ENCODE results near the gene SLC41A3.

Gene SLC41A3

GRCh38 chr3:126057936-126058335 lies 26.0 kb downstream of the SLC41A3 start:
- Mint-ChIP-seq H3K4me3 (no peak overlapping the region), H3K4me1 (peaks cover 19% of the 10 kb centered on the region), H3K9me3 (no peaks in the 10 kb centered on the region), H3K27me3 (no peaks in the 10 kb centered on the region), H3K27ac (no peak overlapping the region), H3K36me3 (peaks cover 2% of the 10 kb centered on the region)

DNA sequence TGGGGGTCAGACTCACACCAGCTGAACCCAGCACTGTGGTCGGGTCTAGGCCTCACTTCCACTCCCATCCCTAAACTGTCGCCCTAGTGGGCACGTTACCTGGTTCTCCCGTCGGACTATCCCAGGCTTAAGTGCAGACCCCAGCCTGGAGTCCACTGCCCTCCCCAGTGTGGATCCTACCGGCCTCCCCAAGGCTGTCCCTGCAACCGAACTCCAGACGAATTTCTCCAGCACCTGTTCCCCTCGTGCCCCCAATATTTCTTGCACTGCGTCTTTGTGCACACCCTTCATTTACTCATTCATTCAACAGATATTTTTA lies 26.5 kb downstream of the SLC41A3 start:
- Mint-ChIP-seq H3K36me3 (peaks cover 2% of the 10 kb centered on the region), H3K27ac (no peak overlapping the region), H3K4me3 (no peak overlapping the region), H3K9me3 (no peaks in the 10 kb centered on the region), H3K4me1 (peaks cover 23% of the 10 kb centered on the region), H3K27me3 (no peaks in the 10 kb centered on the region)

DNA sequence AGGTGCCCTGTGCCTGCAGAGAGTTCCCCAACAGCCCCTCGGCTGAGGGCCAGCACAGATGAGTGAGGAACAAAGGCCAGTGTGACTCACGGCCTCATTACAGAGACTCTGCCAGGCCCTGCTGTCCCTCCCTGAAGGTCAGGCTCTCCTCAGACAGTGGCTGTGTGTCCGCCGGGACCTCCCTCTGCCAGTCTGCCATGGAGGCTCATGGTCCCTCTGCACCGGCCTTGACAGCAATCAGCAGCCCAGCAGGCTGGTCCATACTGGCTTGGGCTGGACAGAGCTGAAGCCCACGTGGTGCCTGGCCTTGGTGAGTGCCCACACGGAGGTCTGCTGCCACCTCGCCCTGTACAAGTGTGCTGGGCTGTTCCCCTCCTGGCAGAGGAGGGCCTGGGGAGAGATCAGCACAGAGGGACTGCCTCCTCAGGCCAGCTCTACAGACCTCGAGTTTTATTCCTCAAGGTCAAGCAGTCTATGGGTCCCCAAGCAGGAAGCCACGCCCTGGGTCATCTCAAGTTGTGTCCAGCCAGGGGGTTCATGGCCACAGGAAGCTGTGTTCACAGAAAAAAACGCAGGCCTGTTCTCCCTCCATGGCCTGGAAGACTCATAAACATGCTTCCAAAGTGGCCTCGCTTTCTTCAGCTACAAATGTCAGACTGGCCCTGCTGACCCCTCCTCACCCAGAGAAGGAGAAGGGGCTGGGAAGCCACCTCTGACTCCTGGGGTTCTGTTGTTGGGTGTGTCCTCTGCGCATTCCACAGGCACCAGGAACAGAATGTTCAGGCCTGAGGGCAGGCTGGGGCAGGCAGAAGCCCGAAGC lies 27.0 kb downstream of the SLC41A3 start:
- Mint-ChIP-seq H3K27me3 (no peaks in the 10 kb centered on the region), H3K4me1 (peaks cover 24% of the 10 kb centered on the region), H3K9me3 (no peaks in the 10 kb centered on the region), H3K36me3 (peaks cover 2% of the 10 kb centered on the region), H3K27ac (no peak overlapping the region), H3K4me3 (no peak overlapping the region)

- H3K27me3 Mint-ChIP-seq = no peaks in the 10 kb centered on the region
- no peaks in the 10 kb centered on the region for H3K9me3 Mint-ChIP-seq
- peaks cover 24% of the 10 kb centered on the region for H3K4me1 Mint-ChIP-seq
- H3K27ac Mint-ChIP-seq = no peak overlapping the region
- peaks cover 2% of the 10 kb centered on the region for H3K36me3 Mint-ChIP-seq
- no peak overlapping the region for H3K4me3 Mint-ChIP-seq
Observed at GRCh38 chr3:126056088-126056487, 27.8 kb downstream of the SLC41A3 start.

DNA sequence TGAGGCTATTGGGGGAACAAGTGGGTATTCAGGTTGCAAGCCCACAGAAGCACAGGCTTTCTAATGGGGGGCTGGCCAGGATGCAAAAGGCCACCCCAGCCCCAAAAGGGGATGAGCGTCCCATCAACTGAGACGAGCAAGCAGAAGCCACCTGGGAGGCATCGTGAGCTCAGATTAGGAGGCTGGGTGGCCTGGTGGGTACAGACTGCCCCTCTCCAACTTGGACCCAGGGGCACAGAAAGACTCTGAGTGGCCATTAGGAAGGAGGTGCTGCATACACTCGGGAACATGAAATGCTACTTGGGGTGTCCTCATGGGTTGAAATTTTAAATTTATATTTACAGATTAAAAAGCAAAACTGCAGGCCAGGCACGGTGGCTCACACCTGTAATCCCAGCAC lies 29.1 kb downstream of the SLC41A3 start:
- Mint-ChIP-seq H3K4me1 (peaks cover 24% of the 10 kb centered on the region), H3K9me3 (no peaks in the 10 kb centered on the region), H3K27me3 (no peaks in the 10 kb centered on the region), H3K4me3 (no peak overlapping the region), H3K27ac (no peak overlapping the region), H3K36me3 (peaks cover 2% of the 10 kb centered on the region)

DNA sequence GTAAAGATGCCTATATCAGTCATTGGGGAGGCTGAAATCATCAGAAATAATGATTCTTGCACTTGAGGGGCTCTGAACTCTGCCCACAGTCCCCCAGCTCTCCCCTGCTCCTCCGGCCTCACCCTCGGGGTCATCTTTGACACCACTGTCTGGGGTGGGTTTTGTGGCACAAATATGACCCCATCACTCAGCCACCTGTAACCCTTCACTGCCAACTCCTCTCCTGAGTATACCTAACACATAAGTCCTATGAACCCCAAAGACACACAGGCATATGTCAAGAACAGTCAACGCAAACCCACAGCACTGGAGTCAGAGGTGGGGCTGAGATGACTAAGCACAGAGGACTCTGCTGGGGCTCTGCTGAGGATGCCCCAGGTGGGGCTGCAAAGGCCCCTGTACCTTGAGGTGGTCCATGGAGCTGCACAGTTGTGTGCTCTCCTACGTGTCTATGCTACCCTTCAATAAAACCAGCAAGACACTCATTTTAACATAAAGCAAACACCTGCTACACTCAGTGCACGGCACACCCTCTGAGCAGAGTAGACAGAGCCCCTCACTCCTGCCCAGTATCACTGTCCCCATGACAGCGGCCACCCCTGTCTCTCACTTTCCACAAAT lies 29.9 kb downstream of the SLC41A3 start:
- Mint-ChIP-seq H3K36me3 (peaks cover 2% of the 10 kb centered on the region), H3K9me3 (no peaks in the 10 kb centered on the region), H3K27ac (no peak overlapping the region), H3K27me3 (no peaks in the 10 kb centered on the region), H3K4me1 (peaks cover 24% of the 10 kb centered on the region), H3K4me3 (no peak overlapping the region)

- Mint-ChIP-seq H3K9me3 (no peaks in the 10 kb centered on the region), H3K4me3 (no peak overlapping the region), H3K27ac (no peak overlapping the region), H3K27me3 (no peaks in the 10 kb centered on the region), H3K4me1 (peaks cover 24% of the 10 kb centered on the region), H3K36me3 (peaks cover 3% of the 10 kb centered on the region)
Observed at GRCh38 chr3:126053513-126053912, 30.4 kb downstream of the SLC41A3 start.

DNA sequence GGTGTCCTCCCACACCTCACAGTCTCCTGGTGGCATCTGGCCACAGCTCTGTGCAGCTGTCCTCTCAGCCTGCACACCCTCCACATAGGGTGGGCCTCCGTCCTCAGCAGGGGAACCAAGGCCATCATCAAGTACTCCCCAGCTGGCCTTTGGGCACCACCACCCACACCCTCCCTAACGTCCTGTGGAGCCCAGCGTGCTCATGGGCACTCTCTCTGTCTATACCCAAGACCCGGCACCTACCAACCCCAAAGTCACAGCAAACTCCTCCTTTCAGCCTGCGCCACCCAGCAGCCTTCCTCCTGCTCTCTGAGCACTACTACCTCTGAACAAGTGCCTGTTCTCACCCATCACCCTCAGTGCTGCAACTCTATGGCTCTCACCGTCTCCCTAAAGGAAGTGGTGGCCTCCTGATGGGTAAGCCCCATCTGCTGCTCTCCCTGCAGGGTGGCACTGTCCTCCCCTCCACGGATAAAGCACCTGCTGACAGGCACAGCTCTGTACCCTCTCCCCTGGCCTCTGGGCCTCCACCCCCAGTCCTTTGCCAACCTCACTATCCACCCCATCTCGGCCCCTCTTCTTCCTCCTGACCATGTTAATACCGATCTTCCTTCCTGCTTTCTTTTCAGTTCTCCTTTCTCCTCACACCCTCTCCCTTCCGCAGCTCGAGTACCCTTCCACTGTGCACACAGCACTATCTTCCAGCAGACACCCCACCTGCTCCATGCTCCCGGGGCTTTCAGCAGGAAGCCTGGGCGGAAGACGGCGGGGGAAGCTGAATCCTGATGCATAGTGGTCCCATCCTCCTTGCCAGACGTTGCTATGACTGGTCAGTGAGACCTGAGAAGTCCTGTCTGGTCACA lies 31.5 kb downstream of the SLC41A3 start:
- no peaks in the 10 kb centered on the region for H3K27me3 Mint-ChIP-seq
- H3K36me3 Mint-ChIP-seq = peaks cover 1% of the 10 kb centered on the region
- peaks cover 21% of the 10 kb centered on the region for H3K4me1 Mint-ChIP-seq
- no peaks in the 10 kb centered on the region for H3K9me3 Mint-ChIP-seq
- H3K27ac Mint-ChIP-seq = no peak overlapping the region
- H3K4me3 Mint-ChIP-seq = no peak overlapping the region

DNA sequence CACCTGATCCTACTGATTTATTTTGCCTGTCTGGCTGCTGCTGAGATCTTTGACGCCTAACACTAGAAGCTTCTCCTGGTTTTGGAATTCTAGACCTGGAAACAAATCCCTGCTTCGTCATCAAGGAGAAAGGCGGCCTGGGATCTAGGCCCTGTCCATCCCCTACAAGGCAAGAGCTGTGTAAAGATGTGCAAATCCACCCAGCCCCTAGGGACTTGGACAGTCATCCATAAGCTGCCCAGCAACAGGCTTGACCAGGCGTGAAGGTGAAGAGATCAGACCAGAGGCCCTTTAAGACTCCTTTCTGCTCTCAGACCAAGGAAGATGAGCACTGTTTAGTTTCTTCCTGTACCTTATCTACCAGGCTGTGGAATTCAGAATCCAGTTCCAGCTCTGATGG lies 32.2 kb downstream of the SLC41A3 start:
- H3K27ac Mint-ChIP-seq = no peak overlapping the region
- H3K4me1 Mint-ChIP-seq = peaks cover 21% of the 10 kb centered on the region
- no peak overlapping the region for H3K4me3 Mint-ChIP-seq
- H3K36me3 Mint-ChIP-seq = peaks cover 1% of the 10 kb centered on the region
- no peaks in the 10 kb centered on the region for H3K27me3 Mint-ChIP-seq
- no peaks in the 10 kb centered on the region for H3K9me3 Mint-ChIP-seq

- Mint-ChIP-seq H3K27me3 (no peaks in the 10 kb centered on the region), H3K4me1 (peaks cover 24% of the 10 kb centered on the region), H3K4me3 (no peak overlapping the region), H3K27ac (no peak overlapping the region), H3K9me3 (no peaks in the 10 kb centered on the region), H3K36me3 (peaks cover 3% of the 10 kb centered on the region)
Observed at GRCh38 chr3:126051234-126051633, 32.7 kb downstream of the SLC41A3 start.

GRCh38 chr3:126050626-126051025 lies 33.3 kb downstream of the SLC41A3 start:
- H3K4me3 Mint-ChIP-seq = no peak overlapping the region
- no peaks in the 10 kb centered on the region for H3K9me3 Mint-ChIP-seq
- H3K27me3 Mint-ChIP-seq = no peaks in the 10 kb centered on the region
- peaks cover 24% of the 10 kb centered on the region for H3K4me1 Mint-ChIP-seq
- peaks cover 4% of the 10 kb centered on the region for H3K36me3 Mint-ChIP-seq
- H3K27ac Mint-ChIP-seq = no peak overlapping the region

GRCh38 chr3:126050050-126050392 lies 33.9 kb downstream of the SLC41A3 start:
- Mint-ChIP-seq H3K4me1 (peaks cover 25% of the 10 kb centered on the region), H3K36me3 (peaks cover 5% of the 10 kb centered on the region), H3K4me3 (no peak overlapping the region), H3K27me3 (no peaks in the 10 kb centered on the region), H3K27ac (no peak overlapping the region), H3K9me3 (no peaks in the 10 kb centered on the region)

DNA sequence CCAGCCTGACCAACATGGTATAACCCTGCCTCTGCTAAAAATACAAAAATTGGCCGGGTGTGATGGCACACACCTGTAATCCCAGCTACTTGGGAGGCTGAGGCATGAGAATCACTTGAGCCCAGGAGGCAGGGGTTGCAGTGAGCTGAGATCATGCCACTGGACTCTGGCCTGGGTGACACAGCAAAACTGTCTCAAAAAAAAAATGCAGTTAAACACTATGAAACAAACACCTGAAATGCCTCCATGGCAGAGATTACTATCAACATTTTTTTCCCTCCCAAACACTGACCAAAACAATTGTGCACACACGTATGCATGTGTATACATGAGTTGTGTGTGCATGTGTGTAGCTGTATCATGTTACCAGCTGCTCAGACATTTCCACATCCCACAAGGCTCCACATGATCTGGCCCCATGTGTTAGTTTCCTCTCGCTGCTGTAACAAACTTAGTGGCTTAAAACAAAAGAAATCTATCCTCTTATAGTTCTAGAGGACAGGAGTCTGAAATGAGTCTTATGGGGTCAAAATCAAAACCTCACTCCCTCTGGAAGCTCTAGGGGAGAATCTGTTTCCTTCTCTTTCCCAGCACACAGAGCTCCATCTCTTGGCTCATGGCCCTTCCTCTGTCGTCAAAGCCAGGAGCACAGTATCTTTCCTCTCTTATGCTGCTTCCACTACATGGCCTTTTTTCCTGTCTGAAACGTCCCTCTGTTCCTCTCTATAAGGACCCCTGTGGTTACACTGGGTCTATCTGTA lies 34.5 kb downstream of the SLC41A3 start:
- H3K27me3 Mint-ChIP-seq = no peaks in the 10 kb centered on the region
- no peaks in the 10 kb centered on the region for H3K9me3 Mint-ChIP-seq
- no peak overlapping the region for H3K27ac Mint-ChIP-seq
- H3K36me3 Mint-ChIP-seq = peaks cover 5% of the 10 kb centered on the region
- H3K4me3 Mint-ChIP-seq = no peak overlapping the region
- H3K4me1 Mint-ChIP-seq = peaks cover 24% of the 10 kb centered on the region

- H3K27ac Mint-ChIP-seq = no peak overlapping the region
- no peaks in the 10 kb centered on the region for H3K27me3 Mint-ChIP-seq
Observed at GRCh38 chr3:126040386-126040785, 43.5 kb downstream of the SLC41A3 start.

GRCh38 chr3:126039870-126040269 lies 44.1 kb downstream of the SLC41A3 start:
- no peaks in the 10 kb centered on the region for H3K27me3 Mint-ChIP-seq
- H3K4me3 Mint-ChIP-seq = no peak overlapping the region
- peaks cover under 1% of the 10 kb centered on the region for H3K4me1 Mint-ChIP-seq
- H3K27ac Mint-ChIP-seq = no peak overlapping the region
- H3K9me3 Mint-ChIP-seq = peaks cover 5% of the 10 kb centered on the region
- H3K36me3 Mint-ChIP-seq = peaks cover 46% of the 10 kb centered on the region

More at GRCh38 chr3:126040386-126040785, 43.5 kb downstream of the SLC41A3 start:
- peaks cover 3% of the 10 kb centered on the region for H3K4me1 Mint-ChIP-seq
- H3K36me3 Mint-ChIP-seq = peaks cover 44% of the 10 kb centered on the region
- H3K9me3 Mint-ChIP-seq = peaks cover 5% of the 10 kb centered on the region
- H3K4me3 Mint-ChIP-seq = no peak overlapping the region

Measured in activated naive CD4-positive, alpha-beta T cell treated with anti-CD3 and anti-CD28 coated beads, Interleukin-2, amount 50 U/mL, for 24 hours (primary cell).